GM12875 (cell line): ENCODE results near the gene NMUR1.

ENCODE experiments used
- H3K4me3 ChIP-seq: one replicate; pipeline ENCODE4 v1.5.1; 2011; ENCODE audit warnings: low read depth, low read length, control low read depth
- TF ChIP-seq, protein P1 (sequence below): IDR thresholded peaks from 2 replicates; pipeline ENCODE4 v1.5.1; 2011; ENCODE audit warnings: low read depth, mild to moderate bottlenecking, control low read depth, inconsistent platforms, low read length, moderate library complexity, borderline replicate concordance; ENCODE audit not compliant: insufficient read depth

Gene NMUR1

DNA sequence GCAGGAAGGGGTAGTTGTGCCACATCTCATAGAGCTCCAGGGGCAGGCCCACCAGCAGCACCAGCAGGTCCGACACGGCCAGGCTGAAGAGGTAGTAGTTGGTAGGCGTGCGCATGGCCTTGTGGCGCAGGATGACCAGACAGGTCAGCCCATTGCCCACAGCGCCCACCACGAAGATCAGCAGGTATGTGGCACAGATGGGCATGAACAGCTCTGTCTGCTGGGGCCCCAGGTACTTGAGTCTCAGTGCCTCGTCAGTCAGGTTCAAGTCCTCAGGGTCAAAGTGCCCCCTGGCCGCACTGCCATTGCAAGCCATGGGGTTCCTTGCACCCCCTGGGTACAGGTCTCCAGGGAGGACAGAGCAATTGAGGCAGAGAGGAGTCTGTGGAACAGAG, 1.6 kb downstream of the NMUR1 start:
- TF ChIP-seq, protein P1, sequence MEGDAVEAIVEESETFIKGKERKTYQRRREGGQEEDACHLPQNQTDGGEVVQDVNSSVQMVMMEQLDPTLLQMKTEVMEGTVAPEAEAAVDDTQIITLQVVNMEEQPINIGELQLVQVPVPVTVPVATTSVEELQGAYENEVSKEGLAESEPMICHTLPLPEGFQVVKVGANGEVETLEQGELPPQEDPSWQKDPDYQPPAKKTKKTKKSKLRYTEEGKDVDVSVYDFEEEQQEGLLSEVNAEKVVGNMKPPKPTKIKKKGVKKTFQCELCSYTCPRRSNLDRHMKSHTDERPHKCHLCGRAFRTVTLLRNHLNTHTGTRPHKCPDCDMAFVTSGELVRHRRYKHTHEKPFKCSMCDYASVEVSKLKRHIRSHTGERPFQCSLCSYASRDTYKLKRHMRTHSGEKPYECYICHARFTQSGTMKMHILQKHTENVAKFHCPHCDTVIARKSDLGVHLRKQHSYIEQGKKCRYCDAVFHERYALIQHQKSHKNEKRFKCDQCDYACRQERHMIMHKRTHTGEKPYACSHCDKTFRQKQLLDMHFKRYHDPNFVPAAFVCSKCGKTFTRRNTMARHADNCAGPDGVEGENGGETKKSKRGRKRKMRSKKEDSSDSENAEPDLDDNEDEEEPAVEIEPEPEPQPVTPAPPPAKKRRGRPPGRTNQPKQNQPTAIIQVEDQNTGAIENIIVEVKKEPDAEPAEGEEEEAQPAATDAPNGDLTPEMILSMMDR: no peak
- no peak overlapping the region for H3K4me3 ChIP-seq

DNA sequence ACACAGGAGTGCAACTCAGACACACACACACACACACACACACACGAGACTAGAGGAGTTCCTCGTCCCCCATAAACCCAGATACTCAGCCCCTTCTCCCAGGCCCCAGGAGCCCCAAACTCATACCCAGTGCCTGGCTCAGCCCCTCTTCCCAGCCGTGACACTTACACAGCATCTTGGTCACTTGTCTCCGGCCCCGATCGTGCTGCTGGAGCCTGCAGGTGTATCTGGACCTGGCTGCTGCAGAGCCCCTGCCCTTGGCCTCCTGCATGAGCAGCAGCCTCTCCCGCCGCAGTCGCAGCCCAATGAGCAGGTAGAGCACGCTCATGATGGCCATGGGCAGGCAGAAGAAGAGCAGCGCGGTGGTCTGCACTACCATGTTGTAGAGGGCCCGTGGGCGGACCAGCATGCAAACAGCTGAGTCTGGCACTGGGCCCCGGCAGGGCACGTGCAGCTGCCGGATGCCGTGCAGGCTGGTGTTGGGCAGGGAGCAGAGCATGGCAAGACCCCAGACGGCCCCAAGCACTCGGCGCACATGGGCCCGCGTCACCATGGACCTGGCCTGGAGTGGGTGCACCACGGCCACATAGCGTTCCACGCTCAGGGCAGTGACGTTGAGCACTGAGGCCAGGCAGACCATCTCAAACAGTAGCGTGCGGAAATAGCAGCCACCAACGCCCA, 2.1 kb downstream of the NMUR1 start:
- H3K4me3 ChIP-seq: no peak overlapping the region
- TF ChIP-seq, protein P1: no peak

DNA sequence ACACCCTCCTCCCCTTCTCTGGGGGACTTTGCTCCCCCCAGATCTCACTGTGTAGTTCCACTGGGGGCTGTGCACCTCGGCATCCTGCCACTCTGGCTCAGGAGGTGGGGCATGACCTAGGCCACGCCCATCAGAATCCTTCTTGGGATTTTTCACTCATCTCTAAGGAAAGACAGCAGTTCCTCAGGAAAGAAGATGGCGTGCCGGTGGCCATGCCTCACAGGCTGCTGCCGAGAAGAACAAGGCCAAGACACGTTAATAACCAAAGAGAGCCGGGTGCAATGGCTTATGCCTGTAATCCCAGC, 3.2 kb downstream of the NMUR1 start:
- TF ChIP-seq, protein P1: no peak
- H3K4me3 ChIP-seq: no peak overlapping the region

DNA sequence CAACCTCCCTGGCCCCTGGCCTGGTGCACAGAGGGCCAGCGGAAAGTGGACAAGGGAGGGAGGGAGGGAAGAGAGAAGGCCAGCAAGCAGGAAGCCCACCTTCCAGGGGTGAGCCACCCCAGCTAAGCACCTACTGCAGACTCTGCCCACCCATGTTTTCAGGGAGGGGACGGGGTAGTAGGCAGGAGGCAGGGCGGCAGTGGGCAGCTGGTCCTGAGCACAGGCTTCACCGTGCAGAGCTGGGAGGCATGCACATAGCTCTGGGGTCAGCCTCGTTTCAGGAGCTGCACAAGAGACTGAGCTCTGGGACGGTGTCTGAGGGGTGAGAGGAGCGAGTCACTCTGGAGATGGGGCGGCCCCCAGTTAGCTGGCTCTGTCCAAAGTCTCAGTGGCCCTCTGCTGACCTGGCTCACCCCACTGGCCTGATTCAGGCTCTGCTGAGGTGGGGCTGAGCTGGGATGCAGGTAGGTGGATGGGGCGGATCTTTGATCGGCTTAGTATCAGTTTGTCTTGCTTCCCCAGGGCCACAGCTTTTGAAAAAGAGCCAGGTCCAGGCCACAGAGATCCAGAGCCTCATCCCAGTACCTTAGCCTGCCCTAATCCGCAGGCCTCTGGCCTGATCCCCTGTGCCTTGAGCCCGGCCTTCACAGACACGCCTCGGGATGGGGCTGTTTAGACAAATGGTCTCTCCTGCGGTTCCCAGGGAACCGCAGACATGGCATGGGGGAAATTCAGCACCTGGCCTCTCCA, 3.7 kb downstream of the NMUR1 start:
- H3K4me3 ChIP-seq: no peak overlapping the region
- TF ChIP-seq, protein P1: no peak

DNA sequence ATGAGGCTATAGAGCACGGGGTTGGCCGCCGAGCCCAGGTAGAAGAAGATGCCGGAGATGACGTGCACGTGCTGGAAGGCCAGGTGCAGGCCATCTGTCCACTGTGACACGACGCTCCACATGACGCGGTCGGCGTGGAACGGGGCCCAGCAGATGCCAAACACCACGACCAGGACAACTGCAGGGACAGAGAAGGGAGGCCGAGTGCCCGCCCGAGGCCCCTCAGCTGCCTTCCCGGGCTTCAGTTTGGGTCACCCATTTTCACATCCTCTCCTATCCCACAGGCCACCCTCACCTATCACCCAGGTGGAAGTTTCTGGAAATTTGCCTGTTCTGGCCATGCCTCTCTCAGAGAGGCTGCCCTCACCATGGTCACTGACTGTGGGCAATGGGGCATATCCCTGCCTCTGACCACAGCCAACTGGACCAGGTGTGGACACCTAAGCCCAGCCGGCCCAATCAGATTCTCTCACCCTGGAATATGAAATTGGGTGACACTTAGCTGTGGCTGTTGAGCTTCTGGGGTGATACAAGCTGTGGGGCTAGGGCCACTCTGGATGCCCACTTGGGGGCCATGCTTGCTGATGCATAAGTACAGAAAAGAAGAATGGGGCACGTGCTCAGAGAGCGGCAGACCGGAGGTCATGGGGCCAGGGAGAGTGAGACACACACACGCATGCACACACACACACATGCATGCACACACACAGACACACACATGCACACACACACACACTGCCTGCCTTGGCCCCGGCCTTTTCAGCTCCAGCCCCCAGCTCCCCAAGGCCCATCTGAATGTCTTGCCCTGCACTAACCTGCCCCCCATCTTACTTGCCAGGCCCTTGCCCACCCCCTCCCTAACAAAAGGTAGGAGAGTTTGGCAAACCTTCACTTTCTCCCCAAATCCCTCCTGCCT, 4.7 kb downstream of the NMUR1 start:
- TF ChIP-seq, protein P1: no peak
- H3K4me3 ChIP-seq: no peak overlapping the region

DNA sequence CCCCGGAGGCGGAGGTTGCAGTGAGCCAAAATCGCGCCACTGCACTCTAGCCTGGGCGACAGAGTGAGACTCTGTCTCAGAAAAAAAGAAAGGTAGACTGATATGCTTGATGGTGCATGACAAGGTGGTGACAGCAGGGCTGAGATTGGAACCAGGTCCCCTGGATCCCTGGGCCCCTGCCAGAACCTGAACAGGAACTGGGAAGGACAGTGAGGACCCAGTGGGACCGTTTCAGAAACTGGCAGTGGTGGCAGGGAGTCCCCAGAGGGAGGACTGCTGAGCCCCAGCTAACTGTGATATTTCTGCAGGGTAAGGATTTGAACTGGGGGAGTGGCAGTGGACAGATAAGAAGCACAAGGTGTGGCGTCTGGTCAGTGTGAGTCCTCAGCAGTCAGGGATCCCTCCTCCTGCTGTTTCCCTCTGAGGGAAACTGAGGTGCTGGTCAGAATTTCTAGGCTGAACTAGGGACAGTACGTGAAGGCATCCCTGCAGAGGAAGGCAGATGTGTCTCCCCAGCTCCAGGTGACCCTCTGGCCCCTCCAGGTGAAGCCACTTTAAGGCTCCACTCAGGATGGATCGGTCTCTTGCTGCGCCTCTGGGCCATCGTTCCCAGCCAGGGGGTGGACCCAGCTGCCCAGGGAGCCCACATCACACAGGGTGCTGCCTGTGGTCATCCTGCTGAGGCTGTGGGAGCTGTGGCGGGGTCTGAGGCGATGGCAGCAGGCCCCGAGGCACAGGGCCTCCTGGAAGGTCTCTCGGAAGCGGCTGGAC, 5.6 kb downstream of the NMUR1 start:
- TF ChIP-seq, protein P1: no peak
- H3K4me3 ChIP-seq: no peak overlapping the region
